K562 (cell line): ENCODE results near the gene KCNH8.

Experiments used
- ATF1 ChIP-seq, 2 experiments: fragments of 450-650 bp in 1 of 2; IDR thresholded peaks; 2 replicates each; pipeline ENCODE4 v1.6.1; 2016; ENCODE audit warnings: missing compliant biosample characterization in 1 of 2, missing genetic modification characterization in 1 of 2
- ATF2 ChIP-seq: sonication (generic); formaldehyde crosslinking; IDR thresholded peaks from 2 replicates; pipeline ENCODE4 v1.8.1; 2022; ENCODE audit warnings: missing genetic modification reagents
- SP1 ChIP-seq: sonication (generic); formaldehyde crosslinking; IDR thresholded peaks from 2 replicates; pipeline ENCODE4 v1.8.1; 2022; ENCODE audit warnings: mild to moderate bottlenecking, missing genetic modification reagents

- TF ChIP-seq ATF2 (CRISPR knock-in tag) (no peak), ATF1 (CRISPR knock-in tag; IDR thresholded peaks at IDR 0.05) (no peak), ATF1 (tag; IDR thresholded peaks at IDR 0.05) (no peak), SP1 (no peak)
Measured at GRCh38 chr3:19229086-19229485, 80.8 kb downstream of the KCNH8 start.
